ENCODE results near the gene IDE.
"Not testable (repeated sequence)": the region's sequence is repeated elsewhere in the genome, so short reads cannot be mapped to it uniquely, and the experiment has no call there.

IDE gene

DNA sequence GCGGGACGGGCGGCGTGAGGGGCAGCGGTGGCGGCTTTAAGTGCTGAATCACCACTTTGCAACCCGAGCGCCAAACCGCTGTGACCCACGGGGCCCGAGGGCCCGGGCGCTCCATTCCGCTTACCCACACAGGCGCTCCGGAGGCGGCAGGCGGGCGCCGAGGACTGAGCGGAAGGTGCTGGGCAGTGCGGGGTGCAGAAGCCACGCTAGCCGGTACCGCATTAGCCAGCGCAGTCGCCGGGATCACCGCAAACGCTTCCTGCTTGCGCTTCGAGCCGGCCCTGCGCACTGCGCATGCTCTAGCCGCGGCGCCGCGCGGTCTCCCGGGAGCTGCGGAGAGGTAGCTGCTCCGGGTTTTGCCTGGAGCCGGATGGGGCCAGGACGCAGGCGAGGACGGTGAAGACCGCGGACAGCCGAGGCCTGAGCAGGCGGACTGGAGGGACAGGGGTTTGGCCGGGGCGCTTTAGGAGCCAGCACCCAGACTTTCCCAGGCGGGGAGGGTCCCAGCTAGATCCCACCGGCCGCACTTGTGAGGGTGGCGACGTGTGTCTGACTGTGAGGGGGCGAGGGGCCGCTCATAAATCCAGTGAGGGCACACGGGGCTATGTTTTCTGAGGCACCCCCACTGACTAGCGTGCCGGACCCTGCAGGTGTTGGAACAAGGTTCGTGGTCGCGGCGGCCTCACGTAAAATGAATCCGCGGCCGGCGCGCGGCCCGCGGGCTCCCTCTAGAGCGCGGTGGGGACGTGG, at the start of gene IDE:
Gene IDE, minus strand, starts transcription at position 296 of the 750 bp plus-strand sequence. Its CDS starts 74 bp downstream, at position 222.
- DNase-seq (ENCODE audit: insufficient read length, low spot score): peak; percentile 84
- peak; percentile 60 for FAIRE-seq

DNA sequence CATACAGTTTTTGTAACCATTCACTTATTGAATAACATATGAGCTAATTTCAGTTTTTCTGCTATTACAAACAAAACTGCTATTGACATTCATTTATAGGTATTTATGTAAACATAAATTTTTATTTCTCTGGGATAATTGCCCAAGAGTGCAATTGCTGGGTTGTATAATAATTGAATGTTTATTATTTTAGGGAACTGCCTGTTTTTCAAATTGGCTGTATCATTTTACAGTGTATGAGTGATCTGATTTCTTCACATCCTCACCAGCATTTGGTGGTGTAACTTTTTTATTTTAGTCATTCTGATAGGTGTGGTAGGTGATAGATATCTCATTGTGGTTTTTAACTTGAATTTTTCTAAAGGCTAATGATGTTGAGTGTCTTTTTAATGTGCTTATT, 45.5 kb upstream of the IDE start:
- FAIRE-seq: no peak
- no peak for DNase-seq (ENCODE audit: insufficient read length, low spot score)

DNA sequence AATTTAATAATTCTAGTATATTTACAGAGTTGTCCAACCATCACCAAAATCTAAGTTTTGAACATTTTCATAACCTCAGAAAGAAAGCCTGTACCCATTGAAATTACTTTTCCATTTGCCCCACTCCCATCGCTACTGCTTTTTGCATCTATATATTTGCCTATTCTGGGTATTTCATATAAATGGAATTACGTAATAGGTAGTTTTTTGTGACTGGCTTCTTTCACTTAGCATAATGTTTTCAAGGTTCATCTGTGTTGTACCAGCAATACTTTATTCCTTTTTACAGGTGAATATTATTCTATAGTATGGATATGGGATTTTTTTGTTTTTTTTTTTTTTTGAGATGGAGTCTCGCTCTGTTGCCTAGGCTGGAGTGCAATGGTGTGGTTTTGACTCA, 41.6 kb upstream of the IDE start:
- no peak for DNase-seq (ENCODE audit: insufficient read length, low spot score)
- FAIRE-seq: no peak

DNA sequence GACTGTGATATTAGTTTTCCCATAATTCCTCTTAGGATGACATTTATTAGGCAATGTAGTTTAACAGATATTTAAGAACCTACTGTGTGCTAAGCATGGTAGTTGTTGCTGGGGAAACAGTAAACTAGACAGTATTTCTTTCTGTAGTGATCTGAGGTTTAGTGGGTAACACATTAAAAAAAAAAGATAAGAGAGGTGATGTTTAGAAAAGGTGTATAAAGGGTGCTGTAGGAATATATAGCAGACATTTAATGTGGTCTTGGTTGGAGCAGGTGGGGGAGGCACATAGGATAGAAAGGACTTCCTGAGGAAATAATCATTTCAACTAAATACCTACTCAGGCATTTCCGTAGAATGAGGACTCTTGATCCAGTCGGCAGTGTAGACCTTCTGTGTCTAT, 30.9 kb upstream of the IDE start:
- no peak for FAIRE-seq
- no peak for DNase-seq (ENCODE audit: insufficient read length, low spot score)

DNA sequence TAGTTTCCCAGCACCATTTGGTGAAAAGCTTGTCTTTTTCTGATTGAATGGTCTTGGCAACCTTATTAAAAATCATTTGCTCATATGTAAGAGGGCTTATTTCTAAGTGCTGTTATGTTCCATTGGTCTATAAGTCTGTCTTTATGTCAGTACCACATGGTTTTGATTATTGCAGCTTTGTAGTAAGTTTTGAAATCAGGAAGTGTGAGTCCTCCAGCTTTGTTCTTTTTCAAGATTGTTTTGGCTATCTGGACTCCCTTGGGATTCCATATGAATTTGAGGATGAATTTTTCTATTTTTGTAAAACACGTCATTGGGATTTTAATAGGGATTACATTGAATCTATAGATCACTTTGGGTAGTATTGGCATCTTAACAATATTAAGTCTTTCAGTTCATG, 24.4 kb upstream of the IDE start:
- no peak for FAIRE-seq
- DNase-seq (ENCODE audit: insufficient read length, low spot score): no peak

DNA sequence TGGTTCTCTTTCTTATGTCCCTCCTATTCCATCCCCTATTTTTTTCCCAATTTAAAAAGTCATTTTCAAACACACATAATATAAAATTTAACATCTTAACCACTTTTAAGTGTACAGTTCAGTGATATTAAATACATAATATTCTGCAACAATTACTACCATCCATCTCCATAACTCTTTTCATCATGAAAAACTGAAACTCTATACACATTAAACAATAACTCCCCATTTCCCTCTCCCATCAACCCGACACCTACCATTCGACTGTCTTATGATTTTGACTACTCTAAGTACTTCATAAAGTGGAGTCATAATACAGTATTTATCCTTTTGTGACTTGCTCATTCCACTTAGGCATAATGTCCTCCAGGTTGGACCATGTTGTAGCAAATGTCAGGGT, 21.6 kb upstream of the IDE start:
- no peak for FAIRE-seq
- no peak for DNase-seq (ENCODE audit: insufficient read length, low spot score)

DNA sequence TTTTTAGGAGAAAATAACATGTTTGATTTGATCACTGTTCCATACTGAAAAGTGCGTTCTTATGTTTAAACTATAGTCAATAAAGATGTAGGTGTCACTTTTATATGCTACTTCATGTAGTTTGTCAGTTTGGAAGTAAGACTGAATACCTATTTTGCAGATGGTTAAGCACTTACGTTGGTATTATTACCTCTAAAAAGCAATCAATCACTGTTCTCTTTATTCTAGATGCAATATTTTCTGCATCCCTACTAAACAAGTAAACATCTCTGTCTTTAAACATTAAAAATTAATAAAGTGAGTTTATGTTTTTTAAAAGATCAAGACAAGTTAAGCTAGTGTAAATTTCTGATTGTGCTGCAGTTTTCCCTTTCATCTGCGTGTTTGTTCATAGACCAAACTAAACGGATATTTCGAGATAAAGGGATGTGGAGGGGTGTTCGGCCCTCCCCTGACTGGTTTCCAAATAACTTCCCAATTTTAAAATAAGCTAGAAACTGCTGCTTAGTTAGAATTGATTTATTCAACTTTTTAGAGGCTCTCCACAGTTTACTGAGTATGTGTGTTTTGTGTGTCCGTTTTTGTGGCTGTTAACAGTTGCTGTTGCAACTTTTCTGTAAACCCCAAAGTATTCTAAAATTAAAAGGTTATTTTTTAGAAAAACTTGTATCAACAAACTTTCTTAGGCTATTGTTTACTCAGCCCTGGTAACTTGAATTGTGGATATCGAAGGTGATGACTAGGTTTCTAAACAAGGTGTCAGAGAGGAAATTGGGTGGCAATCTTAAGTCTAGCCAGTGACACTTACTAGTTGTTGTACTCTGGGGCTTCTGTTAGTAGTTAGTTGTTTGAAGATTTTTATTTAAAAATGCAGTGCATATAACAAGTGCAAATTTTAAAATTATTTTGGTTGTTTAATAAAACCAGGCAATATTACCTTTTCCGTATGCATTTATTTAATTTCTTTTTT, 20.0 kb upstream of the IDE start:
- DNase-seq (ENCODE audit: insufficient read length, low spot score): no peak
- no peak for FAIRE-seq

DNA sequence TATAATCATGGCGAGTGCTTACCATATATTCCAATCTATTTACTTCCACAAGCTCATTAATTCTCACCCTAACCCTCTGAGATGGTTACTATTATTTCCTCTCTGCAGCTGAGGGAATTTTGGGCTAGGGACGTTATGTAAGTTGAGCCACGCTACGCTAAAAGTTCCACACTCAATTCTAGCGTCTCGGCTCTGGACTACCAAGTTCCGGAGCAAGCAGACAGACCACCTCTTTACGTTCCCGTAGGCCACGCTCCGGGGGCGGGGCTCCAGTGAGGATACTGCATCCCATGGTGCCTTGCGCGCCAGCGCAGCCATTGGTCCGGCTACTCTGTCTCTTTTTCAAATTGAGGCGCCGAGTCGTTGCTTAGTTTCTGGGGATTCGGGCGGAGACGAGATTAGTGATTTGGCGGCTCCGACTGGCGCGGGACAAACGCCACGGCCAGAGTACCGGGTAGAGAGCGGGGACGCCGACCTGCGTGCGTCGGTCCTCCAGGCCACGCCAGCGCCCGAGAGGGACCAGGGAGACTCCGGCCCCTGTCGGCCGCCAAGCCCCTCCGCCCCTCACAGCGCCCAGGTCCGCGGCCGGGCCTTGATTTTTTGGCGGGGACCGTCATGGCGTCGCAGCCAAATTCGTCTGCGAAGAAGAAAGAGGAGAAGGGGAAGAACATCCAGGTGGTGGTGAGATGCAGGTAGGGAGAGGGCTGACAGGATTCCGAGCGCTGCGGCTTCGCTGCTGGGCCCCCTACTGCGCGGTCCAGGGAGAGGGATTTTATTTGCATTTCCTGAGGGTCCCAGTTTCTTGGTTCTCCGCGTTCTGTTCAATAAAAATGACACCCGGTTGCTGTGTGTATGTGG, 19.1 kb upstream of the IDE start, which contains the start of gene KIF11:
Gene KIF11, plus strand, starts transcription at position 370 of the 858 bp plus-strand sequence. Its CDS starts 246 bp downstream, at position 616.
- peak; percentile 74 for FAIRE-seq
- peak; percentile 96 for DNase-seq (ENCODE audit: insufficient read length, low spot score)

DNA sequence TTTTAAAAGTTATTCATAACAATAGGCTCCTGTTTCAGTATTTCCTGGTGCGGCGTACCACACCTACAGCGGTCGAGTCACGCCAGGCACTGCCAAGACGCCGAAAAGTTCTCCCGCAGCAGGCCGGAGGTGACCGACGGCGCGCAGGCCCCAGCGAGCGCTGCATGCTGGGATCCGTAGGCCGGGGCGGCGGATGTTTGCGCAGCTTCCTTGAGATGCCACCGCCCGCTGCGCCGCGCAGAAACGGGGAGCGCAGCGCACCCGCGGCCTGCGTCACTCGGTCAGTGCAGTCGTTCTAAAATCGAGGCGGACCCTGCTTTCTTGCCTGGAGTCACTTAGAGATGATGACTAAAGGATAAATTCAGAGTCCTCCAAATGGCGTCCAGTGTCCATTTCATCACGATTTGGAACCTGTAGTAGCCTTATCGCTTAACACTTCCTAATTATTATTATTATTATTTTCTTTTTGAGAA, 17.7 kb upstream of the IDE start:
- FAIRE-seq (peak; percentile 38), DNase-seq (ENCODE audit: insufficient read length, low spot score) (peak; percentile 69)

DNA sequence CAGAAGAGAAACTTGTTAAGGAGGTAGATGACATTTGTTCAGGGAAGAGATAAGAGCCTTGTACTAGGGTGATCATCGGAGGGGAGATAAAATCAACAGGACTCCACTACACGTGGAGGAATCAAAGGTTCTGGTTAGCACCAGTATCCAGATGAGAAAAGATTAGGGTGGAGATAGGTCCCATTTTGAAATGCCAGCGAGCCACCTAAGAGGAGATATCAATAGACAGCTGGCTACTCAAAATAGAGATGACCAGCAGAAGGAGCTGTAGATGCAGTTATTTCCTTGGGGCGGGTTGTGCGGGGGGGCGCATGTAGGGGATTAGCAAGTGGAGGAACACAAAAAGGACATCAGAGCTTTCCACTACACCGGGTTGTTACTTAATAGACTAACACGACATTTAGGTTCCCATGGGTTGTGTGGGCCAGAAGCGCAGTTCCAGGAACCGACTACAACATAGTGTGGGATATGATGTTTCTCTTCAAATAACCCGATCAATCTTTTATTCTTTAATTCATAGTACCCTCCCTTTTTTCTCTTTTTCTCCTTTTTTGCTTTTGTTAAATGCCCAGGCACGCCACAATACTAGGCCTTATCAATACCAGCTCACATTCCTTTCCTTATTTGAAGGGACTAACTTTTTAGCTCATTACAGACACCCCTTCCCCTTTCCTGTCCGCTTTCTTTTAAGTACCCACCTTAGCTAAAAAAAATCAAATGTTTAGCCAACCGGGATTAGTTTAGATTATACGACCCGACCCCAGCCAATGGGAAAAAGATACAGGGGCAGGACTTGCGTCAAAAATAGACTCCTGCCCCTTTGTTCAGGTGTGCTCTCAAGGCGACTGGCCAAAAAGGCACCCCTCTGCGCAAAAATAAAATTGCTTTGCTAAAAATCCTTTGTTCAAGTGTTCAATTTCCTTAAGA, 17.0 kb upstream of the IDE start:
- DNase-seq (ENCODE audit: insufficient read length, low spot score) (peak; percentile 53), FAIRE-seq (no peak)

DNA sequence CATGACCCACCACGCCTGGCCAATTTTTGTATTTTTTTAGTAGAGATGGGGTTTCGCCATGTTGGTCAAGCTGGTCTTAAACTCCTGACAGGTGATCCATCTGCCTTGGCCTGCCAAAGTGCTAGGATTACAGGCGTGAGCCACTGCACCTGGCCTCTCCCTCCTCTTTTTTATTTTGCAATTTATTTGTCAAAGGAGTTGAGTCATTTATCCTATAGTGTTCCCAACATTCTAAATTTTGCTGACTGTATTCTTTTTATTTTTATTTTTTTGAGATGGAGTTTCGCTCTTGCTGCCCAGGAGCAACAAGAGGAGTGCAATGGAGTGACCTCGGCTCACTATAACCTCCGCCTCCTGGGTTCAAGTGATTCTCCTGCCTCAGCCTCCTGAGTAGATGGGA, 8.5 kb upstream of the IDE start:
- DNase-seq (ENCODE audit: insufficient read length, low spot score); FAIRE-seq: not testable (repeated sequence)

DNA sequence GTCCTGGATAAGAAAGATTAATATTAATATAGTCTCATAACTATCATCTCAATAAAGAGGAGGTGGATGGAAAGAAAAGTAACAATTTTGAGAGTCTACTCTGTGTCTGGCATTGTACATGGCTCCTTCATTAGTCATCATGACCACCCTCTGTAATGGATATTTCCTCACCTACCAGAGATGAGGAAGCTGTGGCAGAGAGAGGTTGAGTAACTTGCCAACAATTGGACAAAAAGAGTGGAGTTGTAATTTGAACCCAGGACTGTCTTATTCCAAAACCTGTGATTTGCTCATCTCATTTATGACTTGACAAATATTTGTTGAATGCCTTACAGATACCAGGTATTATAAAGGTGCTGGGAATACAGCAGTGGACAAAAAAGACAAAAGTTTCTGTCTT, 2.1 kb upstream of the IDE start:
- no peak for FAIRE-seq
- no peak for DNase-seq (ENCODE audit: insufficient read length, low spot score)

DNA sequence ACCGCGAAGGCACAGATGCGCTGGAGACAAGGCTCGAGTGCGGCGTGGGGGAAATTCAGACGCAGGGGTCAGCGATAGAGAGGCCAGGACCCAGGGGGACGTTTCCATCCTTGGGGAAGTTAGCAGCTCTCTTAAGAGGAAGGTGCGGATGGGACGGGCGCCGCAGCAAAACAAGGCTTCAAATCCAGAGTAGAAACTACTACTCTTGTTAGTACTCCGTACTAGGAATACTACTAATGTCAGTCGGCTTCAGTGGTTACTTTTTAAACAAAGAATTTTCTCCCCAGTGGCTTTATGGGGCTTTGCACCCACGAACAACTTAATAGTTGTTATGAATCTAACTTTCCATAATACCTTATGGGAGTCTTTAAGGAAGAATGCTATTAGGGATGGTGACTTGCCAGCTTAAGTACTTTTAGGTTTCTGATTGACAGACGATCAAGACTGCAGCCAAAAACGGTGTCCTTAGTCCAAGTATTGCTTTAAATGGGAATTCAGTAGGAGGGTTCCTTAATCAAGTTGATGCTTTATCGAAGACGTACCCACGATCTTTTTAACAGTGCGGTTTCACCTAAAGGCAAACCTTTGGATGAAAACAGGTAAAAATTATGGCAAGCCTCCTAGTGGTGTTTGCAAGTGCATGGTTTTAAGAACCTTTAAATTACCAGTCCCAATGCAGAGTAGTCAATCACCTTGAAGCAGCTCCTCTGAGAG, 812 bp upstream of the IDE start:
- DNase-seq (ENCODE audit: insufficient read length, low spot score): peak; percentile 42
- no peak for FAIRE-seq

DNA sequence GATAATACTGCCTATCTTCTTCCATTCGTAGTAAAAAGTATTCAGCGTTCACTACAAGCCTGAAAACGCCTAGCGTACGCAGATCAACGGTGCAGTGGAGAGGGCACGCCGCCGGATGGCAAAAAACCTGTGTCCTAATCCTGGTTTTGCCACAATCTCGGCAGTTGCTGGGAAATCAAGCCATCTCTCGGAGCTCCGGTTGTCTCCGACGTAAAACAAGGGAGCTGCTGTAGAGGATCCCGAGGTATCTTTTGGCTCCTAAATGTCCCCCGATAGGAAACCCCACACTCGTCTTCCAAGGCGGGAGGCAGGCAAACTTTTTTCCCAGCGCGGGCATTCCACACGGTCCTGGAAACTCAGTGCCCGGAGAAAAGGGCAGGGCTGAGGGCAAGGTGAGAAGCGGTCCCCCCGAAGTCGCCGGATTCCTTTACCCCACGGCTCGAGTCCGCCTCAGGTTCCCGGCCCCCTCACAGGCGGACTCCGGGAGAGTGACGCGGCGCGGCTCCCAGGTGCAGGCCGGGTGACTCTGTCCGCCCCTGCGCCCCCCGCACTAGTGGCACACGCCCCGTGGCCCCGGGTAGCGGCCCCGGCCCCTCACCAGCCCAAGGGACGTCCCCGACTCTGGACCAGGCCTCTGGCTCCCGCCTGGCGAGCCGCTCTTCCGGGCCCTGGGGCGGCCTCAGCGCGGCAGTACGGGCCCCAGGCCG, 649 bp downstream of the IDE start:
- DNase-seq (ENCODE audit: insufficient read length, low spot score): peak; percentile 30
- FAIRE-seq: no peak

DNA sequence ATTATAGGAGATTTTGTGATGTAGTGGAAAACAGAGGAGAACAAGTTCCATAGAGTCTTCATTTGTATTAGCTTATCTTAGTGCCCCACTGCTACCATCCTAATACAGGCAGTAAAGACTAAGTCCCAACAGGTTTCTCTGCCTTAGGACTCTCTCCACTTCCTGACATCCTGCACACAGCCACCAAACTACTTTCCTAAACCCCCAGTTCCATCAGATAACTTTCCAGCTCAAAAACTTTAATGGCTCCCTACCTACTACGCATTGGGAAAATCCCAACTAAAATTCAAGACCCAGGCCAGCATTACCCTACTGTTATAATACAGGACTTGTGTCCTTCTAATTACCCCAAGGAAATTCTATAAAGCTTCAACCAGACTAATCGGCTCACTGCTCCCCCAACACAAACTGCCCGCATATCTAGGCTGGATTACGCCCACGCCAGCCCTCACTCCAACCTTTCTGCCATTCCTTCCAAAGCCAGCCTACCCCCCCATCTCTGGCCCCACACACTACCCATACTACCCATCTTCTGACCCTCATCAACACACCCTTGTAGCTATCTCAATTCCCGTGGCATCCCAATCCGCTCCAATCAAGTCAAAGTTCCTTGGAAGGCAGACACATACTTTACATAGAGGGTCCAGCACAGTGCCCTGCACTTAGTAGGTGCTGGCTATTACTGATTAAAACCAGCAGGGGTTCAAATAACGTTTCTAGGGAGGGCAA, 1.4 kb downstream of the IDE start:
- DNase-seq (ENCODE audit: insufficient read length, low spot score): no peak
- peak; percentile 67 for FAIRE-seq

DNA sequence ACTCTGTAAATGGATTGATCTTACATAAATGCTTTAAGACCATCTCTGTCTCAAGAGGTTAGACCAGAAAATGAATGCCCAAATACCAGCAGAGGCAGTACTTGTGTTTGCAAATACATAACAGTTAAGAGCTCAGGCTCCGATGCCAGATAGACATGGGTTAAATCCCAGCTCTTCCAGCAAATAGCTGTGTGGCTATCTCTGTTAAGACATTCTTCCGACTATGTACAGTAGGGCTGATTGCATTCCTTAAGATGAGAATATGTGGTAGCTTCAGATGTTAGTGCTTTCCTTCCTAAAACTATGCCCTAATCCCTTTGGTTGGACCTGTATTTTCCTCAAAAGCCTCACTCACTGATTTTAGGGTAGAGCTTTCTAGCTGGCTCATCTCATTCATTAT, 2.2 kb downstream of the IDE start:
- DNase-seq (ENCODE audit: insufficient read length, low spot score): no peak
- no peak for FAIRE-seq

DNA sequence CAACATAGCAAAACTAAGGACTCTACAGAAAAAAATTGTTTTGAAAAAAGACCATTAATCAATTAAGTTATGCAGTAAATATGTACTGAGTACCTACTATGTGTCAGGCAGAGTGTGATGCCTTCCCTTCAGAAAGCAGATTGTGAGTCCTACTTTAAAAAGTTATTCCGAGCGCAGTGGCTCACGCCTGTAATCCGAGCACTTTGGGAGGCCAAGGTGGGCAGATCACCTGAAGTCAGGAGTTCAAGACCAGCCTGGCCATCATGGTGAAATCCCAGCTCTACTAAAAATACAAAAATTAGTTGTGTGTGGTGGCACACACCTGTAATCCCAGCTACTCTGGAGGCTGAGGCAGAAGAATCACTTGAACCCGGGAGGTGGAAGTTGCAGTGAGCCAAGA, 4.2 kb downstream of the IDE start:
- DNase-seq (ENCODE audit: insufficient read length, low spot score); FAIRE-seq: not testable (repeated sequence)

DNA sequence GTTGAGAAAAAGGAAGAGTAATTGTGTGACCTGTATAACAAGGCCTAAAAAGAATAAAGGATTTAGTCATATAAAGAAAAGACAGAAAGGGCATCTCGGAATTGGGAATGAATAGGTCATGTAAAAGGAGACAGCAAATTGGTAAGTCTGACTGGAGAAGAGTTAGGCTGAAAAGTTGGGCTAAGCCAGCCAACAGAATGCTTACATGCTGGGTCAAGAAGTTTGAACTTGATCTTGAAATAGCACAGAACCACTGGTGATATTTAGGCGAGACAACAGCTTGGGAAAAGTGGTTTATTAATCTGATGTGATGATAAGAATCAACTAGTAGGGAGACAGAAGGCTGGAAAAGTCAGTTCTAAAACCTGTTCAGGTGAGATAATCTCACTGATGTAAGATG, 4.8 kb downstream of the IDE start:
- FAIRE-seq (no peak), DNase-seq (ENCODE audit: insufficient read length, low spot score) (no peak)

All from HTR-8/SVneo (cell line).